NCI-H146 treated with DMSO at 0.1 percent for 48 hours (cell line): ENCODE data around the gene AKR1C1.
A peak's percentile ranks its signal among the peaks of the same experiment; 100 is the strongest.
"Not testable (repeated sequence)": the region's sequence is repeated elsewhere in the genome, so short reads cannot be mapped to it uniquely, and the experiment has no call there.

Source experiments
- DNase-seq: peaks from one replicate; lab custom pipeline; 2025; ENCODE audit not compliant: unreplicated experiment; lab: John Stamatoyannopoulos, UW

AKR1C1 gene

GRCh38 chr10:4982764-4983226 lies 19.6 kb downstream of the AKR1C1 start:
- no peak for DNase-seq

GRCh38 chr10:4983615-4984216 lies 20.5 kb downstream of the AKR1C1 start:
- no peak for DNase-seq

- DNase-seq, result no peak
Observed at GRCh38 chr10:4984223-4984622, 21.0 kb downstream of the AKR1C1 start.

GRCh38 chr10:4984971-4985594 lies 21.9 kb downstream of the AKR1C1 start:
- no peak for DNase-seq

GRCh38 chr10:4988000-4988641 lies 24.9 kb downstream of the AKR1C1 start:
- DNase-seq, result not testable (repeated sequence)

GRCh38 chr10:4990217-4990616 lies 27.0 kb downstream of the AKR1C1 start:
- no peak for DNase-seq

GRCh38 chr10:4991463-4991862 lies 28.2 kb downstream of the AKR1C1 start:
- not testable (repeated sequence) for DNase-seq

- not testable (repeated sequence) for DNase-seq
Observed at GRCh38 chr10:4992564-4992963, 29.3 kb downstream of the AKR1C1 start.

- not testable (repeated sequence) for DNase-seq
Observed at GRCh38 chr10:4994260-4994659, 31.0 kb downstream of the AKR1C1 start.

- no peak for DNase-seq
Observed at GRCh38 chr10:4998671-4999070, 35.5 kb downstream of the AKR1C1 start.

- DNase-seq, result peak; percentile 51
Observed at GRCh38 chr10:5002013-5002727, 39.0 kb downstream of the AKR1C1 start.

- DNase-seq, result peak; percentile 49
Observed at GRCh38 chr10:5003127-5004029, 40.2 kb downstream of the AKR1C1 start, which contains the start of gene AKR1C2. Gene AKR1C2, minus strand, starts transcription at chr10:5003857. Its CDS starts 22 bp downstream, at chr10:5003835.

GRCh38 chr10:5004030-5004385 lies 40.8 kb downstream of the AKR1C1 start:
- not testable (repeated sequence) for DNase-seq

GRCh38 chr10:5004501-5004900 lies 41.3 kb downstream of the AKR1C1 start:
- not testable (repeated sequence) for DNase-seq

- DNase-seq, result not testable (repeated sequence)
Observed at GRCh38 chr10:5008857-5009548, 45.8 kb downstream of the AKR1C1 start.

GRCh38 chr10:5010043-5010442 lies 46.8 kb downstream of the AKR1C1 start:
- DNase-seq, result not testable (repeated sequence)

- not testable (repeated sequence) for DNase-seq
Observed at GRCh38 chr10:5011392-5011791, 48.2 kb downstream of the AKR1C1 start.

GRCh38 chr10:5012595-5012994 lies 49.4 kb downstream of the AKR1C1 start:
- no peak for DNase-seq

- DNase-seq, result no peak
Observed at GRCh38 chr10:5013385-5013784, 50.2 kb downstream of the AKR1C1 start.
